K562 (cell line): ENCODE results near the gene EML6. TPM values are rescaled to one million over a fixed set of nuclear protein-coding genes. Genes with fewer than 3 reads are reported as not detected.

Source experiments
- HDAC1 ChIP-seq, 2 experiments: fragments of 450-650 bp; IDR thresholded peaks; 2 replicates each; pipeline ENCODE4 v1.6.1; 2016 to 2017; ENCODE audit warnings: inconsistent platforms in 1 of 2, mild to moderate bottlenecking in 1 of 2, moderate library complexity in 1 of 2
- MEIS2 ChIP-seq: fragments of 450-650 bp; IDR thresholded peaks from 2 replicates; pipeline ENCODE4 v1.6.1; 2014; ENCODE audit warnings: mild to moderate bottlenecking; ENCODE audit not compliant: partially characterized antibody
- RCOR1 ChIP-seq, 2 experiments: IDR thresholded peaks; 2 replicates each; pipeline ENCODE4 v1.6.1; 2012; ENCODE audit warnings: low read depth in 2 of 2, low read length in 2 of 2, borderline replicate concordance in 1 of 2, improper control_type of control experiment in 1 of 2
- TCF7 ChIP-seq: sonication (generic); IDR thresholded peaks from 2 replicates; pipeline ENCODE4 v1.6.1; 2016; ENCODE audit warnings: antibody characterized with exemption, borderline replicate concordance
- polyA plus RNA-seq, 8 experiments: library from polyadenylated mRNA; depleted of rRNA in 4 of 8; stranded (reverse) in 5 of 8; unstranded in 3 of 8; fragments of >200 nt; fragmentation: Nextera tagmentation in 2 of 8; fragmentation: Illumina TruSeq in 1 of 8; extraction: Ambion mirVana in 2 of 8; extraction: Trizol in 1 of 8; gene quantifications; 2 replicates each; pipeline versions ENCODE4 v1.2.1 to v1.2.3, GENCODE V29; 2011 to 2014; ENCODE audit warnings: inconsistent platforms in 1 of 8, missing spikeins in 1 of 8
- total RNA-seq, 7 experiments: library from RNA; depleted of rRNA in 6 of 7; stranded (reverse); fragments of >200 nt in 6 of 7; fragmentation: Illumina TruSeq in 2 of 7; extraction: Trizol in 2 of 7; gene quantifications; 2 replicates each; pipeline versions ENCODE4 v1.2.1 to v1.2.3, GENCODE V29; 2011 to 2021; ENCODE audit warnings: low replicate concordance in 1 of 7
- TF ChIP-seq, protein P1 (sequence below): fragments of 450-650 bp; IDR thresholded peaks from 2 replicates; pipeline ENCODE4 v1.6.1; 2017; ENCODE audit warnings: mild to moderate bottlenecking, moderate library complexity
- TF ChIP-seq, protein P2 (sequence below): sonication (generic); IDR thresholded peaks from 2 replicates; pipeline ENCODE4 v1.6.1; 2016
- TF ChIP-seq, protein P3 (sequence below), 2 experiments: IDR thresholded peaks in 1 of 2; conservative IDR thresholded peaks in 1 of 2; 2 replicates each; pipeline ENCODE4 v1.6.1; 2016; ENCODE audit warnings: low read depth in 2 of 2, mild to moderate bottlenecking in 1 of 2, missing compliant biosample characterization in 1 of 2, missing genetic modification characterization in 1 of 2, moderate library complexity in 1 of 2

EML6 gene
- total and polyA plus RNA-seq, 9 of the 15 experiments (the other 6 are each of a cell fraction or from before 2014, with no cell fraction given): 0.07 to 0.56 (median 0.25) TPM

DNA sequence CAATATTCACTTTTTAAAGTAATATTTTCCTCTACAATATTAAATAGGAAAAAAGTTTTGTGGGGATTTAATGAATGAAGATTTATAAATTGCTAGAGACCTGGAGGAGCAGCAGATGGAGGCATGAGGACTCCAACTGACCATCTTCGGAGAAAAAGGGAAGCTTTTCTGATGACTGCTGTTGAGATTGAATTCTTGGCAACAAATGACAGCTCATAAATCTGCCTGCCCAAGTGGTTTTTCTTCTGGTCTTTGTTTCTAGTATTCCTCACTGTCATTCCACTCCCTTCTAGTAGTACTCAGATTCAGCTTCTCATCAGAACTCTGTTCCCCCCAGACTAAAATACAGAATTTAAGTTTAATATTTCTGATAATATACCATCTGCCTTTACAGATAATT, 157.0 kb downstream of the EML6 start (continued):
- TF ChIP-seq, protein P1, sequence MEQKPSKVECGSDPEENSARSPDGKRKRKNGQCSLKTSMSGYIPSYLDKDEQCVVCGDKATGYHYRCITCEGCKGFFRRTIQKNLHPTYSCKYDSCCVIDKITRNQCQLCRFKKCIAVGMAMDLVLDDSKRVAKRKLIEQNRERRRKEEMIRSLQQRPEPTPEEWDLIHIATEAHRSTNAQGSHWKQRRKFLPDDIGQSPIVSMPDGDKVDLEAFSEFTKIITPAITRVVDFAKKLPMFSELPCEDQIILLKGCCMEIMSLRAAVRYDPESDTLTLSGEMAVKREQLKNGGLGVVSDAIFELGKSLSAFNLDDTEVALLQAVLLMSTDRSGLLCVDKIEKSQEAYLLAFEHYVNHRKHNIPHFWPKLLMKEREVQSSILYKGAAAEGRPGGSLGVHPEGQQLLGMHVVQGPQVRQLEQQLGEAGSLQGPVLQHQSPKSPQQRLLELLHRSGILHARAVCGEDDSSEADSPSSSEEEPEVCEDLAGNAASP: no peak
- TF ChIP-seq, protein P2, sequence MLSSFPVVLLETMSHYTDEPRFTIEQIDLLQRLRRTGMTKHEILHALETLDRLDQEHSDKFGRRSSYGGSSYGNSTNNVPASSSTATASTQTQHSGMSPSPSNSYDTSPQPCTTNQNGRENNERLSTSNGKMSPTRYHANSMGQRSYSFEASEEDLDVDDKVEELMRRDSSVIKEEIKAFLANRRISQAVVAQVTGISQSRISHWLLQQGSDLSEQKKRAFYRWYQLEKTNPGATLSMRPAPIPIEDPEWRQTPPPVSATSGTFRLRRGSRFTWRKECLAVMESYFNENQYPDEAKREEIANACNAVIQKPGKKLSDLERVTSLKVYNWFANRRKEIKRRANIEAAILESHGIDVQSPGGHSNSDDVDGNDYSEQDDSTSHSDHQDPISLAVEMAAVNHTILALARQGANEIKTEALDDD: no peak
- TF ChIP-seq RCOR1 (IDR thresholded peaks at IDR 0.05; ENCODE audit: borderline replicate concordance in 1 of 2, low read depth in 2 of 2, low read length in 2 of 2) (peak in 1 of 2 experiments; percentile 94; a peak in 2 of 4 replicates), HDAC1 (IDR thresholded peaks at IDR 0.05) (0 out of 4 replicates have a peak, but pooled peaks of 1 of the 2 experiments have one; percentile 25), TCF7 (no peak), MEIS2 (peak; percentile 97)
- TF ChIP-seq, protein P3, sequence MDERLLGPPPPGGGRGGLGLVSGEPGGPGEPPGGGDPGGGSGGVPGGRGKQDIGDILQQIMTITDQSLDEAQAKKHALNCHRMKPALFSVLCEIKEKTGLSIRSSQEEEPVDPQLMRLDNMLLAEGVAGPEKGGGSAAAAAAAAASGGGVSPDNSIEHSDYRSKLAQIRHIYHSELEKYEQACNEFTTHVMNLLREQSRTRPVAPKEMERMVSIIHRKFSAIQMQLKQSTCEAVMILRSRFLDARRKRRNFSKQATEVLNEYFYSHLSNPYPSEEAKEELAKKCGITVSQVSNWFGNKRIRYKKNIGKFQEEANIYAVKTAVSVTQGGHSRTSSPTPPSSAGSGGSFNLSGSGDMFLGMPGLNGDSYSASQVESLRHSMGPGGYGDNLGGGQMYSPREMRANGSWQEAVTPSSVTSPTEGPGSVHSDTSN (CRISPR knock-in tag; IDR thresholded peaks at IDR 0.05; ENCODE audit: low read depth): 0 out of 2 replicates have a peak, but pooled peaks have one; percentile 21
- TF ChIP-seq, protein P3 (tag; conservative IDR thresholded peaks at IDR 0.05; ENCODE audit: low read depth): peak; percentile 93
